NOMO-1 (cell line): ENCODE data around the gene IKBIP.
"Not testable (repeated sequence)": the region's sequence is repeated elsewhere in the genome, so short reads cannot be mapped to it uniquely, and the experiment has no call there.

ENCODE experiments used
- DNase-seq, 2 experiments: peaks; one replicate each; lab custom pipeline; 2025; ENCODE audit not compliant: unreplicated experiment in 2 of 2; lab: John Stamatoyannopoulos, UW

Gene IKBIP, protein sequence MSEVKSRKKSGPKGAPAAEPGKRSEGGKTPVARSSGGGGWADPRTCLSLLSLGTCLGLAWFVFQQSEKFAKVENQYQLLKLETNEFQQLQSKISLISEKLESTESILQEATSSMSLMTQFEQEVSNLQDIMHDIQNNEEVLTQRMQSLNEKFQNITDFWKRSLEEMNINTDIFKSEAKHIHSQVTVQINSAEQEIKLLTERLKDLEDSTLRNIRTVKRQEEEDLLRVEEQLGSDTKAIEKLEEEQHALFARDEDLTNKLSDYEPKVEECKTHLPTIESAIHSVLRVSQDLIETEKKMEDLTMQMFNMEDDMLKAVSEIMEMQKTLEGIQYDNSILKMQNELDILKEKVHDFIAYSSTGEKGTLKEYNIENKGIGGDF

DNA sequence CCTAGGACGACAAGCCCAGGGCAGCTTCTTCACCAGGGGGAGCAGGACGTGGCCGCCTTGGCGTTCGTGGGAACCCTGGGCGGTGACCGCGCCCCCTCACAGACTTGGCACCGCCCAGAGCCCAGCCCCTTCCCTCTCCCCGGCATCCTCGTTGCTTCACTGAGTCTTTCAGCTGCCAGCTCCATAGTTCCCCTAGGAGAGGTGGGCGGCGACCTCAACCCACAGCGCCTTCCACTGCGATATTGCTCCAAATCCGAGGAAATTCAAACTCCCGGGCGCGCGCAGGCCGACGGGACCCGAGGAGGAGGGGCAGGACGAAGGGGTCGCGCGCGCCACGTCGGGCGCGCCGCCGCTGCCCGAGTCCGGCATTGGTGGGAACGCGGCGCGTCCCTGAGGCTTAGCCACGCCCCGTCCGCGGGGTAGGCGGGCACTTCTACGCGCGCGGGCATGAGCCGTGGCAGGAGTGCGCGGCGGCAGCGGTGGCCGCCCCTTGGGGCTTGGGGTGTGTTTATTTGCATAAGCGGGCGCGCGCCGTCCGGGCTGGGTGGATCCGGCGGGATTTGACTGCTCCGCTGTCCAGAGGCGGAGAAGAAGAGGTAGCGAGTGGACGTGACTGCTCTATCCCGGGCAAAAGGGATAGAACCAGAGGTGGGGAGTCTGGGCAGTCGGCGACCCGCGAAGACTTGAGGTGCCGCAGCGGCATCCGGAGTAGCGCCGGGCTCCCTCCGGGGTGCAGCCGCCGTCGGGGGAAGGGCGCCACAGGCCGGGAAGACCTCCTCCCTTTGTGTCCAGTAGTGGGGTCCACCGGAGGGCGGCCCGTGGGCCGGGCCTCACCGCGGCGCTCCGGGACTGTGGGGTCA is at the start of gene IKBIP, which contains the start of gene APAF1:
TSS of gene IKBIP (minus strand) at position 77 of the 860 bp plus-strand sequence. CDS start 87 bp downstream, outside the sequence.
TSS of gene APAF1 (plus strand) at position 579 of the 860 bp plus-strand sequence. CDS start 3,070 bp downstream, outside the sequence.
- peak; percentile 92 to 97 for DNase-seq

DNA sequence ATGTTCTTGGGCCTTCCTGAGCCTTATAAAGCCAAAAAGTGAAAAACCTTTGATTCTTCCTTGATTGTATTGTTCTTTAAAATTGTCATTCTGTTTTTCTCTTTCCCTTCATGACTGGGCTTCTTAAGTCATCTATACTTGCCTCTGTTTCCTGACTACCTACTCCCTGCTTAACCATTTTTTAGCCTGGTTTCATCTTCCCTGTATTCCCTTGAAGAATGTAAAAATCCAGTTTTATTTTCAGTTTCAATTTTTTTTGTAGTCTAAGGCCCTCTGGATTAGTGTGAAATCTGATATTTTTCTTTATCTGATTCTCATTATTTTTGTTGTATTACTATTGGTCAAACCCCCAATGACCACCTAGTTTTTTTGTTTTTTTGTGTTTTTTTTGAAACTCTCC is 46.8 kb upstream of the IKBIP start:
- no peak for DNase-seq

DNA sequence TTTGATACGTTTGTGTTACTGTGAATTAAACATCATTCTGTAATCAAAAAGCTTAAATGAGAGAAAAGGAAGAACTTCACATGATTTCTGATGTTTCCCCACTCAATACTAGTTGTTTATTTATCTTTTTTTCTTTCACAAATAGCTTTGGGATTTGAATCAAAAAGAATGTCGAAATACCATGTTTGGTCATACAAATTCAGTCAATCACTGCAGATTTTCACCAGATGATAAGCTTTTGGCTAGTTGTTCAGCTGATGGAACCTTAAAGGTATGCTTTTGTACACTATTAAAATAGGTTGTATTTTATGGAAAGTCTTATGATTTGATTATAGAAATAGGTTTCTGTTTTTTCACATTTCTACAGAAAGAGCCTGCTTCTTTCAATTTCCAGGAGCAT is 42.0 kb upstream of the IKBIP start:
- DNase-seq, result no peak

DNA sequence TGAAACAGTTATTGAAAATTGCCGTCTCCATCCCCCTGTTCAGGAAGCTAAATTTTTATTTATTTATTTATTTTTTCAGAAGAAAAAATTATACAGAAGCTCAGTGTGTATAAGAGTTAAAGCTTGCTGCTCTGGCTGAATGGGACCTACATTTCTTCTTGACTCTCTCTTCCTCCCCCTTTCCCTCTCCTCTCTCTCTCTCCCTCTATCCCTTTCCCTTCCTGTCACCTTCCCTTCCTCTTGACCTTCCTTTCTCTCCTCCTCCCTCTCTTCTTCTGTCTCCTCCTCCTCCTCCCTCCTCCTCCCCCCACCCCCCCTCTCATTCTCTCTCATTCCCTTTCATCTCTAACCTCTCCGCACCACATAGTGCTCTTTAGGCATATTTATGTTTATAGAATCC is 39.6 kb upstream of the IKBIP start:
- no peak for DNase-seq

DNA sequence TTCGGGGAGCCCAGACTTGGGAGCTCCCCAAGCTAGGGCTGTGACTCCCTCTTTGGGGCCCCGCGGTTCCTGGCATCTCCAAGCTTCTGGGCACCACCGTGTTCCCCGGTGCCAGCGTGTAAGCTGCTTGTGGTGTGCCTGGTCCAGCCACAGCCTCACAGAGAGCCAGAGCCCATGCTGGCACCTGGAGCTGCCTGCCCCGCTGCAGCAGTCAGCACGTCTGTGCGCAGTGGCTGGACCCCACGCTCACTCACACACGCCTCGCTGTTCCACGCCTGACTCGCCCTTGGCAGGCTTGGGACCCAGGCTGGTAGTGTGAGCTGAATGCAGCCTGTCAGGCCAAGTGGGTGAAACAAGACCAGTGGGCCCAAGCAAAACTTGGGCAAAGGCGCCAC is 35.0 kb upstream of the IKBIP start:
- DNase-seq, result no peak

DNA sequence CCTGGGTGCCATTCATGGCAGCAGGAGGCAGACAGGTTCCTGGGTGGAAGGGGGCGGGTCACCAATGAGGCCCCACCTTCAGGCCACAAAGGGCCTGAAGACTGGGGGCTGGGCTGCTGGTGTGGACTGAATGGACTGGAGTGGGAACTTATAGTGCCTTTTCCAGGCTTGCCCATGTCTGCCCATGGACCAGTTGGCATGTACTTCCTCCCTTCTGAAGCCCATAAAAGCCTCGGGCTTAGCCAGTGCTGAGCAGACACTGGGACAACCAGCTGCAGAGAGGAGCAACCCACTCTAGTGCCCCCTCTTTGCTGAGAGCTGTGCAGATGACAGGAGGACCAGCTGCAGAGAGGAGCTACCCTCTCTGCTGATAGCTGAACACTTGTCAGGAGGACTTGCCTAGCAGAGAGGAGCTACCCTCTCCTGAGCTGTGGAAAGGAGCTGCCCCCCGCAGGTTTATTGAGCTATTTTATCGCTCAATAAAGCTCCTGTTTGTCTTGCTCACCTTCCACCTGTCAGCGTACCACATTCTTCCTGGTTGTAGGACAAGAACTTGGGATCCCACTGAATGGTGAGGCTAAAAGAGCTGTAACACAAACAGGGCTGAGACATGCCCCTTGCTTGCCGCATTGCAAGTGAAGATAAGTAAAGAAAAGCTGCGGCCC is 34.5 kb upstream of the IKBIP start:
- no peak for DNase-seq

DNA sequence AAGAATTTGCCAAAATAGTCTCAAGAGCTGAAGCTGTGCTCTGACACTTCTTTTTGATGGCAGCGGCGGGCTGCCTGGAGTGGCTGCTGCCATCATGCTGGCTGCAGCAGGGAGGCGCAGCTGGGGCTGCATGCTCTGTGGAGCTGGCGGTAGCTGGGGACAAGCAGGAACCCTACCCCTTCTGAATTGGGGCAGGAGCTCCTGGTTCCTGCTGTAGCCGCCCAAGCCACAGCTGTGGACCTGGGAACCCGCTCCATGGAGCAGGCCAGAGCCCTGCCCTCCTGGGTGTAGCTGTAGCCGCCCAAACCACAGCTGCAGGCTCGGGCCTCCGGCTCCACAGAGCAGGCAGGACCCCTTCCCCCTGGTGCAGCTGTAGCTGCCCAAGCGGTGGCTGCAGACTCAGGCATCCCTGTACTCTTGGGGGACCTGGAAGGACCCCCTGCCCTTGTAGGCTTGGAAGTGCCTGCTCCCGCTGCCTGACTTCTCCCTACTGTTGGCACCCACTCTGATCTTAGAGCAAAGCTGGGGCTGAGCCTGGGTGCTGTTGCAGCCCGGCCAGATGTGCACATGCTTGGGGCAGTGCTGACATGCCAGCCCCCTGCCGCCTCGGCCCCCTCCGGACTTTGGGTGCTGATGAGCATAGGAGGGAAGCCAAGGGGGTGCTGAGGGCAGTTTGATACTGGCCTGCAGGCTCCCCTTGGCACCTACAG is 33.8 kb upstream of the IKBIP start:
- no peak for DNase-seq

DNA sequence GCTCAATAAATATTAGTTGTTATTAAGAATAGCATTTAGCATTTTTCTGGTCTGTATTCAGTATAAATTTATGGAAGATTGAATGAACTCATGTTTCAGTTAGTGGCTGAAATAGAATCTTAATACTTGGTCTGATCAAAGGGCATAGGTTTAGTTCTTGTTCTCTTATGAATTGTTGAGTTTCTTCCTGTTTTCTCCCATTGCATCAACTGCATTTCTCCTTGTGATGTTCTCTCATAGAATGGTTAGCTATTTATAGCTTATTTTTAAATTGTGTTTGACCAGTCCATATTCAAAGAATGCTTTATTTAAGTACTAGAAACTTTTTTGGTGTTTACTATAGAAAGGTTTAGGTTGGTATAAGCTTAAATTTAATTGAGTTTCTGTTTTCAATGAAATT is 30.3 kb upstream of the IKBIP start:
- no peak for DNase-seq

DNA sequence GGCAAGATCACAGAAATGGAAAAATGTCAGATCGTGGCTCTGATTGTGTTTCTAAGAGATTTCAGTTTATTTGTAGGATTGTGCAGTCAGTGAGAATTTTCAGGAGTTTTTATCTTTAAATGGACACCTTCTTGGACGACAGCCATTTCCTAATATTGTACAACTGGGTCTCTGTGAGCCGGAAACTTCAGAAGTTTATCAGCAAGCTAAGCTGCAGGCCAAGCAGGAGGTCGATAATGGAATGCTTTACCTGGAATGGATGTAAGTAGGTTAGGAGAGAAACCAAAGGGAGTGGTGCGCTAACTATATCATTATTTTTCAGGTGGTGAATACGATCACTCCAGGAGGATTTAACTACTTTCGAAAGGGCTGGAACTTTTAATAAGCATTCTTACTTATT is 26.9 kb upstream of the IKBIP start:
- DNase-seq, result no peak

DNA sequence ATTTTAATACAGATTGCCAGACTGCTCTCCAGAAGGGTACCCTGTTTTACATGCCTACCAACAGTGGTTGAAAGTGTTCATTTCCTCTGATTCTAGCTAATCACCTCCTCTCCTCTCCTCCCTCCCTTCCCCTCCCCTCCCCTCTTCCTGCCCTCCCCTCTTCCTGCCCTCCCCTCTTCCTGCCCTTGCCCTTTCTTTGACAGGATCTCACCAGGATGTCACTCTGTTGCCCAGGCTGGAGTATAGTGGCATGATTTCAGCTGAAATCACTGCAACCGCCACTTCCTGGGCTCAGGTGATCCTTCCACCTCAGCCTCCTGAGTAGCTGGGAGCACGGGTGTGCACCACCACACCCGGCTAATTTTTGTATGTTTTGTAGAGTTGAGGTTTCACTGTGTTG is 25.2 kb upstream of the IKBIP start:
- DNase-seq, result no peak

DNA sequence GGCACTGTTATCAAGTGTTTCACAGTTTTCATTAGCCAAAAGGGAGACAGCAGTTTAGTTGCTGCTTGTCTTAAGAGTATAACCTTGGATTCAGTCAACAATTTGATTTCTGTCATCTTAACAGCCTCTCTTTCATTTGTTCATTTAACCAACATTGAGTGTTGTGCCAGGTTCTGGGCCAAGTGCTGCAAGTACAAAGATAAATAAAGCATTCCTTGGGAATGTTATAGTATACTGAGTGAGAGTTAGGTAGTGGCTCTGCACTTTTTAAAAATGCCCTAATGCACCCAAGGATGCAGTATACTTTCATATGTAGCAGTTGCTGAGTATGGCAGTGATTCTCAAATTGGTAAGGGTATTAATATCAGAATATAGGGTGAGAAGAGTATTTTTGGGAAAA is 15.9 kb upstream of the IKBIP start:
- no peak for DNase-seq

DNA sequence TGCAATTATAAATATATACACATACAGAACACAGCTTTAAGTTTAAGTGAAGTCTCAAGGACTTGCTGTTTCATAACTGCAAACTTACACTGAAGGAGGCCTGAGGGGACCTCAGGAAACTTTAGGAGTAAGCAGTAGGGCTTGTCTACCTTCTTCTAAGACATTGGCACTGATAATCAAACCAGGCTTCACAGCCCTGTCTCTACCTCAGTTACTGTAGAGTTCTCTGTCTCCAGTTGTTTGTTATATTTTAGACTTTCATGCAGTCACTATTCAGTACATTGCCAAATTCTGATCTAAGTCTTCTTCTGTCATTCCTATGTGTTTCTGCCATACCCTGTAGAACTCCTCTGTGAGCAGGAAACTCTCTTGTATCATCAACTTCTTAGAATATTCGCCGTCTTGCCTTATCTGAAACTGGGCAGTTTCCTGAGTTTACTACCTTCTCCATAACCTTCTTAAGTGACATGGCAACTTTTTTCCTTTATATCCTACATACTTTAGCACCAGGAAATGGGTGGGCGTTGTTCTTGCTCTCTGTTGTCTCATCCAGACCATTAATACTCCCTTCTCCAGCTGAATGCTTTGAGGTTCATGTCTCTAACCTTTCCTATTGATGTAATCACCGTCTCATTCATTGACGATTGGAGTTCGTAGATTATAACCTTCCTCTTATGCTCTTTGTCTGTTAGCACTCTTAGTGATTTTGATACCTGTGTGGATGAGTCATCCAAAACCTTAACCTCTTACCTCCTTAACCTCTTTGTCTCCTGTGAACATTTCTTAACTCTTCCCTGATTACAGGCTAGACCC is 11.9 kb upstream of the IKBIP start:
- DNase-seq, result no peak

DNA sequence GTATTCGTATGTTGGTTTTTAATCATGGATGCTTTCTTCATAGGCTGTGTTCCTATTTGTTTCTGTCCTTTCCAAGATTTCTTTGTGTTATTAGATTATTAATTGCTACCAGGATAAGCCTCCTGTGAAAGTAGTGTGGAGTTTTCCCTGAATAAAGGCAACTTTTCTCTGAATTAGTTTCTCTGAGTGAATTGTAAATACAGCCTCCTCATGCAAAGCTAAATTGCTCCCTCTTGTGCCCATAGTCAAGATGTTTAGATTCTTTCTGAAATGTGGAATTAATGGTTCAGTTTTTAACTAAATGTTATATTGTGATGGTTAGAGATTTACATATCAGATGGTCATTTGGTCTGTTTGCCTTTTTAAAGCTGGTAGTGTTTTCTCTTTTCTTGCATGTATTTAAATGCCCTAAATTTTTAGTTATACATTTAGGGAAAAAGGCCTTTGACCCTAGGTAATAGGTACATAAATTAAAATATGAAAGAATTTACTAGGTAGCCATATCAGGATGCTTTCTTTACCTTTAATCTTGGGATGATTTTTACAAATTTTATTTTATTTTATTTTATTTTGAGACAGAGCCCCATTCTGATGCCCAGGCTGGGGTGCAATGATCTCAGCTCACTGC is 9.4 kb upstream of the IKBIP start:
- DNase-seq, result peak; percentile 13 to 75

DNA sequence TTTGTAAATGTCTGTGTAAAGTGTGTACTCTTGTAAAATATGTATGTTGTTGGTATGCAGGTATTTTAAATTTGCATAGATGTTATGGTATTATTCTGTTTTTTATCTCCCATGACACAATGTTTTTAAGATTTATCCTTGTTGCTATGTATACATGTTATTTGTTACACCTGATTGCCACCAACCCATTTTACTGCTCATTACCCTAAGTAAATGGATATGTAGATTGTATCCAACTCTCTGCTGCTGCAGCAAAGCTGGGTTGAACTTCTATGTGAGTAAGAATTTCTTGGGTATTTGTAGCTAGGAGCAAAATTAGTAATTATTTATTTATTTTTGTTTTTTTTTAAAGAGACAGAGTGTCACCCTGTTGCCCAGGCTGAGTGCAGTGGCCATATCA is 6.7 kb upstream of the IKBIP start:
- no peak for DNase-seq

DNA sequence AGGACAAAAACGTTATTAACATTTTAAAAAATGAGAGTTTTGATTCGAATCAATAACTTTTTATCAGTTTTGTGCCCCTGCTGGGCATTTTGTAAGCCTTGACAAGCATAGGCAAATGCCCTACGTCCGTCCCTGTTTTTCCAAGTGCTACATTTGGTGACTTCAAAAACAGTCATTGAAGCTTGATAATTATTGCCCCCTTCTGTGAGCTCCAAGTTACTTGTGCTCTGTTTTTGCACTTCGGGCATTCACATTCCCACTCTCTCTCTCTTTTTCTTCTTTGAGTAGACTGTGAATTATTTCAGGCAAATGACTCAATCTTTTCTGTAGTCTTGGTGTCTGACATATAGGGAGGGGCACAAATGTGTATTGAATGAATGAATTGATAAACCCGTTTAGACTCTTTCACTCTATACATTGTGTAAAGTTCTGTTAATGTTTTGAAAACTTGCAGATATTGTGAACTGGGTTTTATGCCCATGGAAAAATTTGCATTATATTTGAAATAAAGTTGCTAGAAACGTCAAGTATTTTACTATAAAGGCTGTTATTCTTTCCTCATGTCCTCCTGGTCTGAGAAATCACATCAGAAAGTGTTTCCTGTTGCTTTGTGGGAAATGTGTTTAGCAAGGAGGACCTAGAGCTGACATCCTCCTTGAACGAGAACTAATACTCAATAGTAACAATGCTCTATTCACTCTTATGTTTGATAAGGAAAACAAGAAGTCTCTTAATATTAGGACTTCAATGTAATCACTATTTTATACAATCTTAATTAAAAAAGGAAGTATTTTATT is 1.9 kb upstream of the IKBIP start:
- DNase-seq, result peak in 1 of 2 experiments; percentile 17

DNA sequence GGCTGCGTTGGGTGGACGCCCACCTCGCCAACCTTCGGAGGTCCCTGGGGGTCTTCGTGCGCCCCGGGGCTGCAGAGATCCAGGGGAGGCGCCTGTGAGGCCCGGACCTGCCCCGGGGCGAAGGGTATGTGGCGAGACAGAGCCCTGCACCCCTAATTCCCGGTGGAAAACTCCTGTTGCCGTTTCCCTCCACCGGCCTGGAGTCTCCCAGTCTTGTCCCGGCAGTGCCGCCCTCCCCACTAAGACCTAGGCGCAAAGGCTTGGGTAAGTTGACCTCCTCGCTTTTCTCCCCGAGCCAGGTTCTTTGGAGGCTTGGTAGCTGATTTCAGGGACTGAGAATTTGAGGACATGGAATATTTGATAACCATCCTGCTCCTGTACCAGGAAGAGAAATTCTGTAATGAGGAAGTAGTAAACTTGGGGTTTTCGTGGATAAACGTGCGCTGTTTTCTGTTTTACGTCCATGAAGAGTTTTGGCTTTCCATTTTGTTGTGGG is 1.0 kb upstream of the IKBIP start:
- DNase-seq, result peak in 1 of 2 experiments; percentile 50

DNA sequence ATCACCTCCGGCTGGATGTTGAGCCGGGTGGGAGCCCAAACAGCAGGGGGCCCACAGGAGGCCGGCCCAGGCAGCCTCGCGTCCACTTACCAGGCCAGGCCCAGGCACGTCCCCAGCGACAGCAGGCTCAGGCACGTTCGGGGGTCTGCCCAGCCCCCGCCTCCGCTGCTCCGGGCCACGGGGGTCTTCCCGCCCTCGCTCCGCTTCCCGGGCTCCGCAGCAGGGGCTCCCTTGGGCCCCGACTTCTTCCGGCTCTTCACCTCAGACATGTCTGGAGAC is 216 bp downstream of the IKBIP start:
- DNase-seq, result no peak

DNA sequence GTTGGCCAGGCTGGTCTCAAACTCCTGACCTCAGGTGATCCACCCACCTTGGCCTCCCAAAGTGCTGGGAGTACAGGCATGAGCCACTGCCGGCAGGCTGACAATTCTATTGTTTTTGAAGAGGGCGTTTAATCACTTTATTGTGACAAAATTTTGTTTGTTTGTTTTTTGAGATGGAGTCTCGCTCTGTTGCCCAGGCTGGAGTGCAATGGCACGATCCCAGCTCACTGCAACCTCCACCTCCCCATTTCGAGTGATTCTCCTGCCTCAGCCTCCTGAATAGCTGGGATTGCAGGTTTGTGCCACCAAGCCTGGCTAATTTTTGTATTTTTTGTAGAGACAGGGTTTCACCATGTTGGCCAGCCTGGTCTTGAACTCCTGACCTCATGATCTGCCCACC is 1.8 kb downstream of the IKBIP start:
- not testable (repeated sequence) for DNase-seq

DNA sequence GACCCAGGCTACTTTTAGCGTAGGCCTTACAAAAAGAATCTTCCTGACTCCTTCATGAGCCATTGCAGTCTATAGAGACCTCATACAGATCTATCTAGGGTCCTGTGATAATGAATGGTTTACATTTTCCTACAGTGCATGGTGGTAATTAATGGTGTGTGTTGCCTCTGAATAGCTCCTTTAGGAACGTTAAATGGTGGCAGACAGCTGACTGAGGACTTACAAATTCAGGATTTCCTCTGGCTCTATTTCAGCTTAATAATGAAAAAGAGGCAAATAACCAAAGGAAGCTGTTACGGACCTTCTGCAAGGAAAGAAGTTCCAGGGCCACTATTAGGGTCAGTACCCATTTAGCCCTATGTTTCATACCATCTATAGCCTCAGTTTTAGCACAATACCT is 5.1 kb downstream of the IKBIP start:
- DNase-seq, result no peak
